Measurements from ENCODE around the gene PDGFC. TPM values are rescaled to one million over a fixed set of nuclear protein-coding genes. Genes with fewer than 3 reads are reported as not detected.

The PDGFC gene
- total RNA-seq, 1 experiment from 2014 or later = 4.5 TPM

DNA sequence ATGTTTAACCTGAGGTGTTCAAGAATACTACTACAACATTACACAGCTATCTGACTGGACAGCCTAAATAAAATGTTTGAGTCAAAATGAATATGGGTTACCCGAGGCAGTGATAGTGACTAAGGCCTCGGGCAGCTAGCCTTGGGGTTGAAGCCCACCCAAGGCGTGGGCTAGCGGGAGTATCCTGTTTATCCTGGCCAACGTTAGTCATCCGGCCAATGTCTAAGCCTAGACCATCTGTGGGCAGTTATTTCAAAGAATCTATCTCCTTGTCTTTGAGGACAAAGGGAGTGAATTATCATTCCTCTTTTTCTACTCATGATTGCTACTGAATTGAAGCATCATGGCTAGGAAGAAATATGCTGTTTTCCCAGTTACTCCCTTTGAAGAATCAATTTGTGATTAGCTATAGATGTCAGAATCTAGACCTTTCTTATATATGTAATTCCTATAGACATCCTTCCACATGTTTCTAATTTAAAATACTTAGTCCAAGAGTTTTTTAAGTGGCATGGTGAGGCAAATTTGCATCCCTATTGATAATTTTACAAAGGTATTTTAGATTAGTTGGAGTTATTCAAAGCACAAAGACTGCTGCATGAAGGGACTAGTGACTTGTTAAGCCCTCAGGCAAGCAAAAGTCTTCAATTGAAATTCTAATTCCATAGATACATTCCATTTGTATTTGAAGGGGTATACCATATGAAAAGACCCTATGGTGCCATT lies 6.0 kb upstream of the PDGFC start:
- H3K4me2 ChIP-seq (ENCODE audit: insufficient read depth, insufficient read length, low read length) = no peak overlapping the region

More for the DNA sequence above, 6.0 kb upstream of the PDGFC start:
- no peak overlapping the region for H4K5ac ChIP-seq (ENCODE audit: insufficient read length, low read depth, low read length)
- H3K23ac ChIP-seq (ENCODE audit: insufficient read length, low read depth, low read length) = no peak overlapping the region
- no peak overlapping the region for H2AK5ac ChIP-seq (ENCODE audit: insufficient read length, low read length)
- TF ChIP-seq, protein P1, sequence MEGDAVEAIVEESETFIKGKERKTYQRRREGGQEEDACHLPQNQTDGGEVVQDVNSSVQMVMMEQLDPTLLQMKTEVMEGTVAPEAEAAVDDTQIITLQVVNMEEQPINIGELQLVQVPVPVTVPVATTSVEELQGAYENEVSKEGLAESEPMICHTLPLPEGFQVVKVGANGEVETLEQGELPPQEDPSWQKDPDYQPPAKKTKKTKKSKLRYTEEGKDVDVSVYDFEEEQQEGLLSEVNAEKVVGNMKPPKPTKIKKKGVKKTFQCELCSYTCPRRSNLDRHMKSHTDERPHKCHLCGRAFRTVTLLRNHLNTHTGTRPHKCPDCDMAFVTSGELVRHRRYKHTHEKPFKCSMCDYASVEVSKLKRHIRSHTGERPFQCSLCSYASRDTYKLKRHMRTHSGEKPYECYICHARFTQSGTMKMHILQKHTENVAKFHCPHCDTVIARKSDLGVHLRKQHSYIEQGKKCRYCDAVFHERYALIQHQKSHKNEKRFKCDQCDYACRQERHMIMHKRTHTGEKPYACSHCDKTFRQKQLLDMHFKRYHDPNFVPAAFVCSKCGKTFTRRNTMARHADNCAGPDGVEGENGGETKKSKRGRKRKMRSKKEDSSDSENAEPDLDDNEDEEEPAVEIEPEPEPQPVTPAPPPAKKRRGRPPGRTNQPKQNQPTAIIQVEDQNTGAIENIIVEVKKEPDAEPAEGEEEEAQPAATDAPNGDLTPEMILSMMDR (conservative IDR thresholded peaks at IDR 0.05) = no peak
- H2AFZ ChIP-seq (ENCODE audit: low read length) = no peak overlapping the region
- no peak overlapping the region for H2BK5ac ChIP-seq (ENCODE audit: insufficient read length, low read length)
- no peaks in the 10 kb centered on the region for H3K23me2 ChIP-seq (ENCODE audit: insufficient read length, low read depth, low read length, poor library complexity, severe bottlenecking)
- H2BK12ac ChIP-seq (ENCODE audit: insufficient read length, low read depth, low read length) = no peak overlapping the region
- H3K4me1 Mint-ChIP-seq = peaks cover 8 to 13% of the 10 kb centered on the region in 2 experiments; a peak in 3 of 4 replicates
- H3K27ac Mint-ChIP-seq = no peak overlapping the region
- H4K91ac ChIP-seq (ENCODE audit: insufficient read length, low read depth, low read length) = no peak overlapping the region
- no CpG with 5 or more reads among the region's 6 CpGs for WGBS (ENCODE audit: extremely low coverage, insufficient read length, low lambda C conversion rate)
- no peak overlapping the region for H3K14ac ChIP-seq (ENCODE audit: insufficient read depth, low read length)
- H2BK15ac ChIP-seq (ENCODE audit: low read depth, low read length) = no peak overlapping the region
- H3K27me3 Mint-ChIP-seq (ENCODE audit: low read depth) = peaks cover 4% of the 10 kb centered on the region
- no peak for DNase-seq
- H3K4me3 Mint-ChIP-seq = no peak overlapping the region
- no peaks in the 10 kb centered on the region for H4K20me1 ChIP-seq (ENCODE audit: control insufficient read depth, insufficient read depth, insufficient read length)
- no peak overlapping the region for H3T11ph ChIP-seq (ENCODE audit: low read length)
- H2BK120ac ChIP-seq (ENCODE audit: low read depth, low read length, poor library complexity, severe bottlenecking) = no peak overlapping the region
- H3K18ac ChIP-seq (ENCODE audit: insufficient read length, low read depth, low read length) = no peak overlapping the region
- H3K56ac ChIP-seq (ENCODE audit: insufficient read length, low read depth, low read length) = no peak overlapping the region
- no peak overlapping the region for H4K8ac ChIP-seq (replicated peaks; ENCODE audit: insufficient read length, low read depth, low read length)
- no peaks in the 10 kb centered on the region for H3K36me3 Mint-ChIP-seq (ENCODE audit: insufficient read depth in 1 of 3, low read depth in 3 of 3)
- H3K4me1 ChIP-seq (ENCODE audit: insufficient read depth, low read length) = no peaks in the 10 kb centered on the region
- no peak overlapping the region for H3K9ac ChIP-seq (ENCODE audit: extremely low read depth, insufficient read length, low read length)
- H3K27ac ChIP-seq (ENCODE audit: insufficient read length, low read depth, low read length) = no peak overlapping the region
- no peaks in the 10 kb centered on the region for H3K9me3 Mint-ChIP-seq
- no peaks in the 10 kb centered on the region for H3K9me3 ChIP-seq (ENCODE audit: control insufficient read depth, low read depth, low read length)
- H3K79me2 ChIP-seq (ENCODE audit: insufficient read depth, low read length) = no peaks in the 10 kb centered on the region
- H3K27me3 ChIP-seq (ENCODE audit: insufficient read depth, low read length) = no peaks in the 10 kb centered on the region
- H2BK20ac ChIP-seq (ENCODE audit: low read depth, low read length, poor library complexity, severe bottlenecking) = no peak overlapping the region
- no peak overlapping the region for H3K4ac ChIP-seq (ENCODE audit: low read depth, low read length)
- H3K79me1 ChIP-seq (ENCODE audit: insufficient read depth, low read depth, low read length, poor library complexity, severe bottlenecking) = no peaks in the 10 kb centered on the region
